Chondrocyte (in vitro differentiated cells): ENCODE measurements around the gene PEX10. TPM values are rescaled to one million over a fixed set of nuclear protein-coding genes. Genes with fewer than 3 reads are reported as not detected.

ENCODE experiments used
- DNase-seq: peaks from one replicate; pipeline ENCODE4 v3.0.0; 2021; ENCODE audit warnings: mixed read lengths, low spot score
- H3K27ac Mint-ChIP-seq: one replicate; pipeline ENCODE4 v1.8.0; 2021; ENCODE audit warnings: mild to moderate bottlenecking, moderate library complexity, mixed read lengths; ENCODE audit not compliant: unreplicated experiment
- H3K27me3 Mint-ChIP-seq: 2 replicates; pipeline ENCODE4 v1.8.0; 2021; ENCODE audit warnings: low read depth, mixed read lengths
- H3K36me3 Mint-ChIP-seq: 2 replicates; pipeline ENCODE4 v1.8.0; 2021; ENCODE audit warnings: low read depth, mixed read lengths
- H3K4me1 Mint-ChIP-seq: 2 replicates; pipeline ENCODE4 v1.8.0; 2021; ENCODE audit warnings: low read depth, mild to moderate bottlenecking, mixed read lengths
- H3K4me3 Mint-ChIP-seq: one replicate; pipeline ENCODE4 v1.8.0; 2021; ENCODE audit warnings: mild to moderate bottlenecking, moderate library complexity, mixed read lengths; ENCODE audit not compliant: unreplicated experiment
- H3K9me3 Mint-ChIP-seq: 2 replicates; pipeline ENCODE4 v1.8.0; 2021; ENCODE audit warnings: low read depth, mixed read lengths
- total RNA-seq: library from RNA; stranded (reverse); gene quantifications from 3 replicates; pipeline ENCODE4 v1.2.1, GENCODE V29; 2021
- TF ChIP-seq, protein P1 (sequence below): fragments of 200-600 bp; sonication (generic); IDR thresholded peaks from 2 replicates; pipeline ENCODE4 v1.5.0; 2021; ENCODE audit warnings: antibody characterized with exemption, mild to moderate bottlenecking, moderate library complexity

Gene PEX10
- total RNA-seq, 1 donor from 2014 or later, result 23.4 TPM

- TF ChIP-seq, protein P1, sequence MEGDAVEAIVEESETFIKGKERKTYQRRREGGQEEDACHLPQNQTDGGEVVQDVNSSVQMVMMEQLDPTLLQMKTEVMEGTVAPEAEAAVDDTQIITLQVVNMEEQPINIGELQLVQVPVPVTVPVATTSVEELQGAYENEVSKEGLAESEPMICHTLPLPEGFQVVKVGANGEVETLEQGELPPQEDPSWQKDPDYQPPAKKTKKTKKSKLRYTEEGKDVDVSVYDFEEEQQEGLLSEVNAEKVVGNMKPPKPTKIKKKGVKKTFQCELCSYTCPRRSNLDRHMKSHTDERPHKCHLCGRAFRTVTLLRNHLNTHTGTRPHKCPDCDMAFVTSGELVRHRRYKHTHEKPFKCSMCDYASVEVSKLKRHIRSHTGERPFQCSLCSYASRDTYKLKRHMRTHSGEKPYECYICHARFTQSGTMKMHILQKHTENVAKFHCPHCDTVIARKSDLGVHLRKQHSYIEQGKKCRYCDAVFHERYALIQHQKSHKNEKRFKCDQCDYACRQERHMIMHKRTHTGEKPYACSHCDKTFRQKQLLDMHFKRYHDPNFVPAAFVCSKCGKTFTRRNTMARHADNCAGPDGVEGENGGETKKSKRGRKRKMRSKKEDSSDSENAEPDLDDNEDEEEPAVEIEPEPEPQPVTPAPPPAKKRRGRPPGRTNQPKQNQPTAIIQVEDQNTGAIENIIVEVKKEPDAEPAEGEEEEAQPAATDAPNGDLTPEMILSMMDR, result peak; percentile 98
- peak overlapping the region; percentile 69 for H3K4me3 Mint-ChIP-seq
- H3K36me3 Mint-ChIP-seq, result no peaks in the 10 kb centered on the region
- H3K27me3 Mint-ChIP-seq, result peaks cover 10% of the 10 kb centered on the region
- peak overlapping the region; percentile 55 for H3K27ac Mint-ChIP-seq
- DNase-seq, result no peak
- H3K9me3 Mint-ChIP-seq, result no peaks in the 10 kb centered on the region
- peaks cover 18% of the 10 kb centered on the region for H3K4me1 Mint-ChIP-seq
Observed at GRCh38 chr1:2414297-2414958, 2.1 kb upstream of the PEX10 start.

GRCh38 chr1:2413495-2414296, 1.3 kb upstream of the PEX10 start:
- Mint-ChIP-seq H3K27ac (peak overlapping the region; percentile 55), H3K27me3 (peaks cover 5% of the 10 kb centered on the region), H3K4me1 (peaks cover 18% of the 10 kb centered on the region), H3K36me3 (no peaks in the 10 kb centered on the region), H3K4me3 (peak overlapping the region; percentile 69), H3K9me3 (no peaks in the 10 kb centered on the region)
- TF ChIP-seq, protein P1, result no peak
- no peak for DNase-seq

- TF ChIP-seq, protein P1, result peak; percentile 19
- Mint-ChIP-seq H3K36me3 (no peaks in the 10 kb centered on the region), H3K27me3 (peaks cover under 1% of the 10 kb centered on the region)
Observed at GRCh38 chr1:2412773-2413494, 570 bp upstream of the PEX10 start.

GRCh38 chr1:2411801-2412394, 466 bp downstream of the PEX10 start:
- peaks cover 19% of the 10 kb centered on the region for H3K4me1 Mint-ChIP-seq
- DNase-seq, result no peak
- H3K27me3 Mint-ChIP-seq, result no peaks in the 10 kb centered on the region
- no peaks in the 10 kb centered on the region for H3K9me3 Mint-ChIP-seq
- peaks cover 4% of the 10 kb centered on the region for H3K36me3 Mint-ChIP-seq
- H3K4me3 Mint-ChIP-seq, result peak overlapping the region; percentile 82
- peak overlapping the region; percentile 74 for H3K27ac Mint-ChIP-seq
- TF ChIP-seq, protein P1, result no peak

More at GRCh38 chr1:2412773-2413494, 570 bp upstream of the PEX10 start:
- Mint-ChIP-seq H3K27ac (no peak overlapping the region), H3K4me1 (peaks cover 18% of the 10 kb centered on the region), H3K9me3 (no peaks in the 10 kb centered on the region), H3K4me3 (peak overlapping the region; percentile 72)
- DNase-seq, result no peak

- Mint-ChIP-seq H3K27me3 (no peaks in the 10 kb centered on the region), H3K36me3 (peaks cover 4% of the 10 kb centered on the region), H3K4me1 (peaks cover 36% of the 10 kb centered on the region), H3K27ac (no peak overlapping the region), H3K9me3 (no peaks in the 10 kb centered on the region), H3K4me3 (no peak overlapping the region)
- DNase-seq, result no peak
- TF ChIP-seq, protein P1, result no peak
Observed at GRCh38 chr1:2409745-2410144, 2.6 kb downstream of the PEX10 start.
